ENCODE results near the gene FXYD1.
"Not testable (repeated sequence)": the region's sequence is repeated elsewhere in the genome, so short reads cannot be mapped to it uniquely, and the experiment has no call there.

FXYD1 gene

GRCh38 chr19:35125749-35126623 is 12.6 kb upstream of the FXYD1 start:
- DNase-seq: no peak

GRCh38 chr19:35126624-35126959 is 12.0 kb upstream of the FXYD1 start:
- no peak for DNase-seq

GRCh38 chr19:35127871-35128270 is 10.8 kb upstream of the FXYD1 start:
- DNase-seq: no peak

GRCh38 chr19:35128398-35129057 is 10.1 kb upstream of the FXYD1 start:
- no peak for DNase-seq

GRCh38 chr19:35129724-35130274 is 8.8 kb upstream of the FXYD1 start:
- DNase-seq: not testable (repeated sequence)

GRCh38 chr19:35130761-35131720 is 7.6 kb upstream of the FXYD1 start:
- DNase-seq: no peak

- no peak for DNase-seq
Measured at GRCh38 chr19:35132254-35132653, 6.4 kb upstream of the FXYD1 start.

GRCh38 chr19:35133826-35134225 is 4.8 kb upstream of the FXYD1 start:
- DNase-seq: no peak

- no peak for DNase-seq
Measured at GRCh38 chr19:35134601-35135242, 3.9 kb upstream of the FXYD1 start, which contains the start of gene LGI4. TSS of gene LGI4 (minus strand) at chr19:35135059. CDS start at chr19:35134680, 379 bp downstream.

- no peak for DNase-seq
Measured at GRCh38 chr19:35135389-35135909, 3.2 kb upstream of the FXYD1 start.

GRCh38 chr19:35136231-35136630 is 2.4 kb upstream of the FXYD1 start:
- no peak for DNase-seq

- DNase-seq: no peak
Measured at GRCh38 chr19:35136977-35137702, 1.5 kb upstream of the FXYD1 start.

- DNase-seq: no peak
Measured at GRCh38 chr19:35140207-35140961, 1.8 kb downstream of the FXYD1 start.

- no peak for DNase-seq
Measured at GRCh38 chr19:35140962-35141836, 2.6 kb downstream of the FXYD1 start.

- no peak for DNase-seq
Measured at GRCh38 chr19:35141837-35142605, 3.4 kb downstream of the FXYD1 start.

GRCh38 chr19:35142606-35143230 is 4.1 kb downstream of the FXYD1 start:
- no peak for DNase-seq

GRCh38 chr19:35143231-35143715 is 4.6 kb downstream of the FXYD1 start, which contains the start of gene FXYD7:
TSS of gene FXYD7 (plus strand) at chr19:35143255. CDS start at chr19:35143334, 79 bp downstream.
- no peak for DNase-seq

GRCh38 chr19:35143818-35144217 is 5.2 kb downstream of the FXYD1 start:
- DNase-seq: no peak
